HL-60/S4 (cell line): ENCODE measurements around the gene TJAP1.
"Not testable (repeated sequence)": the region's sequence is repeated elsewhere in the genome, so short reads cannot be mapped to it uniquely, and the experiment has no call there.

Source experiments
- in situ Hi-C: fragments of 300-500 bp; cut with MboI; formaldehyde crosslinking; loops from 2 replicates; pipeline ENCODE4 v1.14.3; 2022; ENCODE audit warnings: low sequenced_read_pairs

Gene TJAP1

DNA sequence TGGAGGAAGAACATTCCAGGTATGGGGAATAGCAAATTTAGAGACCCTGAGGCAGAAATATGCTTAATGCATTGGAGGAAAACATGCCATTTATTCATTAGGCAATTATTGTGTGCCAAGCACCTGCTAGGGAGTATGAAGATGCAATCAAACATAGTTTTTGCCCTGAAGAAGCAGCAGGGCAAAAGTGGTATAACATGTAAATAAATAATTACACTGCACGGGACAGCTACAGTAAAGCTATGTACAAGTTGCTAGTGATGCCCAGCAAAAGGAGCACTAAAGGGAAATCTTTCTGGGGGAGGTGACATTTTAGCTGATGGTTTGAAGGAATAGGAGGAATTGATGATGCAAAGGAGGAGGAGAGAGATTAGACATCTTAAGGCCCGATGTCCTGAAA lies 624 bp upstream of the TJAP1 start:
- in situ Hi-C loops = no loop called here

DNA sequence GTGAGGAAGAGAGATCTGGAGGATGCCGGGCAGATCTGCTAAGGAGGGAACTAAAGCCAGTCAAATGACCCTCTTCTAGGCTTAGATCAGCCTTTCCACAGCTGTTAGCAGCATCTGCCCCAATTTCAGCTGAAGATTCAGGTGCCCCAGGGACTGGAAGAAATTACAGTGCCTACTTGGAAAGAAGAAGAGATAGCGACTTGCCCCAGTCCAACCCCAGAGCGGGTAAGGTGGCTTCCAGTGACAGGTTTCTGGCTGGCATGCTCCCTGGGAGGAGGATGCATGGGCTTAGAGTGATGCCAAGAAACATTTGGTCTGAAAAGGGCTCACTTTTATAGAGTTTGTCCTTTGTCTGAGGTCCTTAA lies 620 bp downstream of the TJAP1 start:
- in situ Hi-C loops = no loop called here

DNA sequence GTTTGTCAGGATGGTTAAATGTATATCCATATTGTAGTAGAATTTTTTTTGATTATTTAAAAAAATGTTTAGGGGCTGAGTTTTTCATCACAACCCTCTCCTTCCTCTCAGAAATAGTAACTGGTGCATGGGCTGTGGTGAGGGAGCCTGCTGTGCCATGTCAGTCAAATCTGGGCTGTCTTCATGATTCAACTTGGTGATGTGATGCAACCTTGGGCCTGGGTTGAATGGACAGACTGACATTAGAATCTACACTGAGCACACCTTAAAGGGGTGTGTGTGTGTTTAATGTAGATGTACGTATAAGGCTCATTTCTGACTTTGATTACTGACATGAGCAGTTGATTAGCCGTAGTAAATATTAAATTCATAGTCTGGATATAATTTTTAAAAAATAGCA lies 3.7 kb downstream of the TJAP1 start:
- in situ Hi-C loops = no loop called here

DNA sequence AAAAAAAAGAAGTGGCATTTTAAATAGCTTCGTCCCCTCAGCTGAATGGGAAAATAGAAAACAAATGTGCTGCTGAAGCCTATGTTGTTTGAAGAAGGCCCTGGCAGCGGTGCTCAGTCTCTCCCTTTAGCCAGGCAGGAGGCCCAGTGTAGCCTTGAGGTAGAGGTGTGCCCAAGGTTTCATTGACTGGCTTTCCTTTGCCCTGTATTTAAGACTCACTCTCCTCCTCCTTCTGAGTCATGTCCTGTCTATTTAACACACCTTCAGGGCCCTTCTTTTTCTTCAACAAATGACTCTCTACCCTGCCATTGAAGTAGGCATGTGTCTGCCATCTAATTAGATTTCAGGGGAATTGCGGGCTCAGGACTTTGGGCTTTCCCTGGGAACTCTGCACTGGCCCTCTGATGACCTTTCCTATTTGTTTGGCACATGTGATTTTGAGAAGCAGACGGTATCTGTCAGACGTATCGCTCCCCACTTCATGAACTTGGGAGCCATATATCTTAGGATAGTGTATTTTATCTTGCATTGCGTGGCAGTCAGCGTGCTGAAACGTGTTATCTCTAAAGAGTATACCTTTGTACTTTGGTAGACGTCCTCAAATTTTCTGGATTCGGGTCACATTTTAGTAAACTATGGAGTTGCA lies 4.3 kb downstream of the TJAP1 start:
- in situ Hi-C loops = no loop called here

DNA sequence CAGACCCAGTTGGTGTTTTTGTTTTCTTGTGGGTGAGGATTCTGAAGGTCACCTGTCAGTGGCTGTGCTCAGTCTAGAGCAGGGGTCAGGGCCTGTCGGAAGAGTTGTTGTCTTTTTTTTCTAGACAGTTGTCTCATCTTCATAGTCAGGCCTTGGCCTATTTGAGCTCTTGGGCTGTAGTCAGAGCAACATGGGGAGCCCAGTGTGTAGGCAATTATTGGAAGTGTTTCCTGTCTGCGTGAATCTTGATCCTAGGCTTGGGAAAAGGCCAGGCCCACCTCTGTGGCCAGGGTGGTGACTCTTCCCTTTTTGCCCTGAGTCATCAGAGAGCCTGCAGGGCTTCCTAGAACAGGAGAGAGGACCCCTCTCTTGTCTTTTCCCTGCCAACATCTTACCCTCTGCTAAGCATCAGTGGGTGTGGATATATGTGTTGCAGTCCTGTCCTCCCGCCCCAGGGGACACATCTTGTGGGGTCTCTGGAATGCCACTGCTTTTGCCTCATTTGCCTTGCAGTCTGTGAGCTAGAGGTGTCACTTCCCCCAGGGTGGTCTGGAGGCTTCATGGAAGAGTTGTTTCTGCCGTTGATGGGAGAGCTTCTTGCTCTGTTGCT lies 11.4 kb downstream of the TJAP1 start:
- in situ Hi-C loops = no loop called here

DNA sequence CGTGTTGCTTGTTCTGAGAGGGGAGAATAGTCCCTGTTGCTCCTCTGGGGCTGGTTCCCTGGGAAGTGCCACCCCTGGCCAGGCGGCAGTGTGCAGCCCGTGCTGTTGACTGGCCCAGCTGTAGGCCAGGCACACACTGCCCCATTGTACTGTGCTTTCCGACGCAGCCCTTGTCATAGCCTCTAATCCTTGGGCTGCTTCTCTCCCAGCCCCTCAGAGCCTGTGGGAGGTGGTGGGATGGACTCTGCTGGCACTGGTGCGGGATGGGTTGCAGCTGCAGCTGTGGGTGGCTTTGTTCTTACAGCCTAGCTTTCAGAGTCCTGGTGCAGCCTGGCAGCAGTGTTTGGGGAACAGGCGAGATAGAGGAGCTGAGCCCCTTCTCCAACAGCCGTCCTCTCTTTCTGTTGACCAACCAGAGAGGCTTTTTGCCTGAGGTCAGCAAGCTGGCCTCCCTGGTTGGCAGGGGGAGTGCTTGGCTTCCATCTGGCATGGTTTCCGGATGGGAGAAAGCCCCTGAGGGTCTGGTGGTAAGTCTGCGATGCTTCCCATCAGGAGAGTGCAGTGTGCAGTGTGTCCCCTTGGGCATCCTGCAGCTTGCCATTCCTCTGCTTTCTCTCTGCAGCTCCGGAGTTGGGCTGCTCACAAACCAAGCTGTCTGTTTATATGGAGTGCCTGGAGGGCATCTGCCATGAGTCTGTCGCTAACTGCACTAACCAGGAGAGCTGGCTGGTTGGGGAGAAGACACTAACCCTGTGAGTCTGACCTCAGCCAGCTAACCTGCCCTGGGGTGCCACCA lies 12.1 kb downstream of the TJAP1 start:
- in situ Hi-C loops = no loop called here

DNA sequence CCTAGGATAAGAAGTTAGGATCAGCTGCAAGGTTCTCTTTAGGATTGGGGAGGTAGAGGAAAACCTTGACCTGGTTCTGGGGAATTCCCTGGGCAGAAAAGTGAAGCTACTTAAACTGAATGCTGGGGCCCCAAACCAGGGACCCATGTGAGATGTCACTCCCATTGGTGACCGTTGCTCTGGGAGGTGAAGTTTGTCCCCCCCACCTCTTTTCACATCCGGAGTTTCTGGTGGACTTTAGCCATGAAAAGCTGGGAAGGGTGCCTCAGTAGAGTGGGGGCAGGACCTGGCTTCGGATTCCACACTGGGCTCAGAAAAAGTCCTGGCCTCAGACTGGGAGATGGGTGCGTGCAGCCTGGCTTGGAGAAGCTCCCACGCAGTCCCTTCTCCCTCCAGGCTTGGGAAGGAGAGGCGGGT lies 13.2 kb downstream of the TJAP1 start:
- in situ Hi-C loops = no loop called here

DNA sequence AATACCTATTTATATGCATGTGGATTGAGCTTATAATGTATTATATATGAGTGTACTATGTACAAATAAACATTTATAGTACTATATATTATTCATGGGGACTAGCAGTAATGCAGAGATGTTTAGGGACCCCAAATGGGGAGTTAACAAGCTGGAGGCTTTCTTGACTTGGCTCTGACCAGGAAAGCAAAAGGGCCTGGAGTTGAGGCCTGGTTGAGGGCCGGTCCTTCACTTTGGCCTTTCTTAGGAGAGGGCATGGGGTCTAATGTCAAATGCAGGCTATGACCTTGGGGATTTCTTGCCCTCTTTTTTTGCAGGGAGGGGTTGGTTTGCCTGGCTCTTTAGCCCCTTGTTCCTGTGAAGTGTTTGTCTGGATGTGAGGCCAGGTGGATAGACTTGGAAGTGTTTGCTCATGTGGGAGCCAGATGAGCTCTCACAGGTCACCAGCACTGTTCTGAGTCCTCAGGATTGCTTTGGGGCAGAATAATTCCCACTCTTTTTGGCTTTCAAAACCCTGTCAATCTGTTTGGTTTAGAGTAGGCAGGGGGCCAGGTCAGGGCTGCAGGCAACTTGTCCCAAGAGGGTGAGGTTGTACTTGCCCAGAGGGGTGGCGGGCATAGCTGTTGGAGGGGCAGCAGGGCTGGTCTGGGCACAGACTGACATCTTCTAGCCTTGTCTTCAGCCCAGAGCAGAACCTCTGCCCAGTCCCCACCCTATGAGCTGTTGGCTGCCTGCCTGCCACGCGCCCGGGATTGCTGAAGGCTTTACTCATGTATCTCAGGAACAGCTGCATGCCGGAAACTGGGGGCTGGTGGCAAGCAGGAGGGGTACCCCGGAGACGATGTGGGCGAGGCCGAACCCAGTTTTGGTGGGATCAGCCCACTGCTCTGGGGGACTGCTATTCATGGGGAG lies 14.6 kb downstream of the TJAP1 start:
- in situ Hi-C loops = no loop called here

DNA sequence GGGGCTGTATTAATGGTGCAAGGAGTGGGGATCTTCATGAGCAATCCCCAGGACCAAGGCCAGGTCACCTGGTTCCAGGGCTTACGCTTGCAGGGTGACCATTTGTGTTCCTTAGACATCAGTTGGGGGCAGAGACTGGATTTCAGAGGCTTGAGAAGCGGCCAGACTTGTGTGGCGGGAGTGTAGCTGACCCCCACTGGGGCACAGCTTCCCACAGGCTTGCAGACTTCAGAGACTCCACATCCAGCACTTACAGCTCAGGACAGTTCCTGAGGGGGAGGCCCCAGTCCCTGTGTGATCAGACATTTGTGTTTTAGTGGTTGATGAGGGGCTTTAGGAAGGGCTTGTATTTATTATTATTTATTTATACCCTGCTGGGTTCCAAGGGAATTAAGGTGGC lies 15.3 kb downstream of the TJAP1 start:
- in situ Hi-C loops = no loop called here

DNA sequence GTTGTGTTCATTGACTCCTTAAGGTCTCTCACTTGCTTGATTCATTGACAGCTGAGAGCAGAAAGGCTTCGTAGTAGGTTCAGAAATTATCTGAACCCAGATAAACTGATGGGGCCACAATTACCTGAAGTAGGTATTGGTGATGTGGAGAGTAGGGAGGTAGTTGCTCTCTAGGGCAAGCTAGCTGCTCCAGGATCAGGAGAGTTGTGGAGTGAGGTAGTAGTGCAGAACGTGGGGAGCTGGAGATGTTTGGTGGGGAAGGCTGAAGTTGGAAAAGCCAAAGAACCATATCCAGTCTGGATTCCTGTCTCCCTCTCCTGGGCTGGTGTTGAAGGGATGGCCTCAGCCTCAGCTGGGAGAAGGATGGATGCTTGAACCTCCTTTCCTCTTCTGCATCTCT lies 15.9 kb downstream of the TJAP1 start:
- in situ Hi-C loops = no loop called here

DNA sequence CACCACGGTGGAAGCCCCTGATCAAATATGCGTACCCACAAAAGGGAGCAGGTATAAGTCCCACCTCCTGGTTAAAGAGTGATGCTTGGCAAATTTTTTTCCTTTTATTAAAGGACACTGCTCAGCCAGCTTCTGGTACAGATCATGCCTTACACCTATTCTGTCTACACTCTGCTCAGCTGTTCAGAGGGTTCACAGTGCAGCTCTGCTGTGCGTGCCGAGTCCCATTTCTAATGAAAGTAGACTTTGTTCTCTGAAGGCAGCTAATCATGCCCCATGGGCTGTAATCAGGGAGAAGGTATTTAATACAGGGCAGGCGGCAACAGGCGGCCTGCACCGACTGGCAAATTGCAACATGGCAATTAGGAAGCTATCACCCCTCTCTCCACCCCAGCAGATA lies 16.5 kb downstream of the TJAP1 start:
- in situ Hi-C loops = no loop called here

DNA sequence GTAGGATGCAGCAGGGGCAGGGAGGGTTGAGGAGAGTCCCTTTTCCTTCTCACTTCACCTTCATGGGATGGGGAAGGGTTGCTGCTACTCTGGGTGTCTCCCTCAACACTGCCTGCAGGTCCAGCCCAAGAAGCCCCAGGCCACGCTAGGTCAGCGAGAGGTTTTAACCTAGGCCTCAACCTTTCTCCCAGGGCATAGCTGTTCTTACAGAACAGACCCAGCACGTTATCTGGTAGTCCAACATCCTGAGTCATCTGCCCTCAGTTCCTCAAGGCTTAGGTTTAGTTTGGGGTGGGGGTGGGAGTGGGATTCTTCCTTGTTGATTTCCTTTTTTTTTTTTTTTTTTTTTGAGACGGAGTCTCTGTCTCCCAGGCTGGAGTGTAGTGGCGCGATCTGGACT lies 17.0 kb downstream of the TJAP1 start:
- in situ Hi-C loops = no loop called here

DNA sequence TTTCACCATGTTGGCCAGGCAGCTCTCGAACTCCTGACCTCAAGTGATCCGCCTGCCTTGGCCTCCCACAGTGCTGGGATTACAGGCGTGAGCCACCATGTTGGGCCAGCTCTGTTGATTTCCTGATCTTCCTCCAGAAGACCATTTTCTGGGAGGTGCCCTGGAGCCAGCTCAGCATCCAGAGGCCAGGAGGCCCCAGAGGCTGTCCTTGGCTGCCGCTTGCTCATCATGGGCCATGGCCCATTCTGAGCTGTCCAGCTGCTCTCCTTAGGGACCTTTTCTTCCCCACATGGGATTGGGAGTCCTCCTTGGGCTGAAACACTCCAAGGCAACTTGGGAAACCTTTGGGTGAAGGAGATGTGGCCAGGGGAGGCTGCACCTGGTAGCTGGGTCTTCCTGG lies 17.4 kb downstream of the TJAP1 start:
- in situ Hi-C loops = no loop called here

DNA sequence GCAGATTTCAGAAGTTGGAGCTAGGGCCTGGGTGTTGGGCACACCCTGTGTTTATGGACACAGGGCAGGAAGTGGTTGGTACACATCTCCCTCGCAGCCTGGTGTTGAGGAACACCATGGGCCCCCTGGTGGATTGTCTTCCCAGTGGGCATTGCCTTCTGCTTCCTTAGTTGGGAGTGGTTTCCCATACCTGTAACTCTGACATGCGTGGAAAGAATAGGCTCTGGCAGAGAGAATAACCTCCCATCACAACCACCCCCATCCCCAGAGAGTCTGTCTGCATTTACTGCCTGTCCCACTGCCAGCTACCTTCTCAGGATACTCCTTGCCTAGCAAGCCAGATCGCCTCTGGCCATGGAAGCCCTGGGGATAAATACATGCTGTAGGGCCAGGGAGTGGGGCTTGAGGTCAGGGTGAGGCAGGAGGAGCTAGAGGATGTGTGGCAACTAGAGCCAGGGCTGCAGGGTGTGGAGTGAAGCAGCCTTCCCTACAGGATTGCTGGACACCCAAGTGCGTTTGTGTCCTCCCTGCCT lies 18.1 kb downstream of the TJAP1 start:
- in situ Hi-C loops = no loop called here

DNA sequence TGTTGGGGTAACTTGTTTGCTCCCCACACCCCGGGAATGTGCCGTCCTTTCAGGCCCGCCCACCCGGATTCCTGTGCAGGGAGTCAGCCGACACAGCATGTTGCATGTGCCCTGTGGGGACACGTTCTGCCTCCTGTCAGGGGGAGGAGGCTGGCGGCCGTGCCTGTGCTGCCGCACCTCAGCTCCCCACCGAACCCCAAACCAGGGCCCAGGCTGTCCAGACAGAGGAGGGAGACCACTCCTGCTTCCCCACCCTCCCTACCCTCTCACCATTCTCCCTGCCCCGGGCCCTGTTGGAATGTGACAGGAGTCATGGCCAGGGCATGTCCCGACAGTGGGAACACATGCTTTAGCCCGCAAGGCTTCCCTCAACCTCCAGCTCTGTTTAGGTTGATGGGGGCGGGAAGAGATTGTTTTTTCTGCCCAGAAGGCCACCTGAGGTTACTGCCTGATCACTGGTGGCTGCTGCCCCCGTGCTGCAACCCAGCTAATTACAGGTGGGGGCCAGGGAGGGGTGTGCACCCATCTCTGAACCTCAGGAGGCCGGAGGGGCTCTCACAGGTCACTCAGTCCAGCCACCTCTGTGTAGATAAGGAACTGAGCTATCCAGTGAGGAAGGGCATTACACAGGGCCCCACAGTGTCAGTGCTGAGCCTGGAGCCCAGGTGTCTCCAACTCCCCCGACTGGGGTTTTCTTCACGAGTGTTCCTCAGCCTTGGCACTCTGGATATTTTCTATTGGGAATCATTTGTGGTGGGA lies 19.2 kb downstream of the TJAP1 start:
- in situ Hi-C loops = no loop called here

DNA sequence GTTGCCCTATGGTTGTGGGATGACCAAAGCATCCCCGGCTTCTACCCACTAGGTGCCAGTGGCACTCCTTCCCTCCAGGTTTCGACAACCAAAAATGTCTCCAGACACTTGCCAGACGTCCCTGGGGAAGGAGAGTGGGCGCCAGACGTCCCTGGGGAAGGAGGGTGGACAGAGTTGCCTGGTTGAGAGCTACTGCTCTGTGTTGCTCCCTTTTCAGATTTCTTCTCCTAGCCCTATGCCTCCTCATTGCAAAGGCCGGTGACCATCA lies 19.7 kb downstream of the TJAP1 start:
- in situ Hi-C loops = no loop called here

DNA sequence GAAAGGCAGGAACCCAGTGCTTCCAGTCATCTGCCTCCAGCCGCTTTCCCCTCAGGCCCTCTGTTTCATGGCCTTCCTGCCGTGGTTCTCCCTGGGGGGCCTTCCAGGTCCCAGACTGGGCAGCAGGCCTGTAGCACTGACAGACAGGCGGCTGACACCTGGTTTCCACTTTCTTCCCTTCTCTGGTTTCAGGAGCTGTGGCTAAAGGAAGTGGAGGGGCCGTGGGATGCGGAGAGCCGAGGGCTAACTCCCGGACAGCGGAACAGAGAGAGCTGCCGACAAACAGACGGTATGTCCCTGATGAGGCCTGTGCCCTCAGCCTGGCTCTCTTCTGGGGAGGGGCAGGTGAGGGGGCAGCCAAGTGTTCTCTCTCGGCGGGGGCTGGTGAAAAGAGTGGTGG lies 20.3 kb downstream of the TJAP1 start:
- in situ Hi-C loops = no loop called here

DNA sequence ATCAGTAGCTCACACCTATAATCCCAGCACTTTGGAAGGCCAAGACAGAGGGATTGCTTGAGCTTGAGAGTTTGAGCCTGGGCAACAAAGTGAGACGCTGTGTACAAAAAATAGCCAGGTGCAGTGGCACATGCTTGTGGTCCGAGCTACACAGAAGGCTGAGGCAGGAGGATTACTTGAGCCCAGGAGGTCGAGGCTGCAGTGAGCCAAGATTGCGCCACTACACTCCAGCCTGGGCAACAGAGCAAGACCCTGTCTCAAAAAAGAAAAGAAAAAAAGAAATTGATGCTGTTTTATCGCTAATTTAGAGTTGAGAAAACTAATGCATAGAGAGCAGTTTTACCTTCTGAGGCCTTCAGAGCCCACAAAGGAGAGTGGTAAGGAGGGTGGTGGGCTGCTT lies 20.9 kb downstream of the TJAP1 start:
- in situ Hi-C loops = not testable (repeated sequence)

DNA sequence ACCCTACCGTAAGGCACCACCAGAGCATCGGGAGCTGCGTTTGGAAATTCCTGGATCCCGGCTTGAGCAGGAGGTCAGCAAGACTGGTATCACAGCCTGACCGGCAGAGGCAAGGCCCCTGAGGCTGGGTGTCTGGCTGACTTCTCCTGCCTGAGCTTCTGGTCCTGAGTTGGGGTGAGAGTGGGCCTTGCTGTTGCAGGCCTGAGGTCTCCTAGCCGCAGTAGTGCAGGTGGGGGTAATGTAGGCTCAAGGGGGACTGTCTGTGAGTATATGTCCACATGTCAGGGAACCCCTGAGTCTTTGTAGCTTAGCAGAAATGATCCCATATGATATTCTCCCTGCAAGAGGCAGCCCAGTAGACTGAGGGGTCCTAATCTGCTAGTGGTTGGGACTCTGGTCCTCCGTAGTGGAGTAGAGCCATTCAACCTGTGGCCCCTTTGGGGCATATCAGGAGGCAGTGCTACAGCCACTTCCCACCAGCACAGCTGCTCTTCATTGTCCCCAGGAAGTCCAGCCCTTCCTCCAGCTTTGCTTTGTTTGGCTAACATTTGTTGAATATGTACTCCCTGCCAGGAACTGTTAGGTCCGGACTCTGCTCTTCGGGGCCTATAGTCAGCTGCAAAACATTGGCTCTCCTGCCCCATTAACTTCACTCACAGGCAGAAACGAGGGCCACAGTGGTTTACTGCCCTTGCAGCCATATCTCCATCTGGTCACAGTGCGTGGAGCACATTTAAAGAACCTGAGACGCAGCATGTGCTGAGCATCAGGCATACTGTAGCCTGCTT lies 21.9 kb downstream of the TJAP1 start:
- in situ Hi-C loops = no loop called here

DNA sequence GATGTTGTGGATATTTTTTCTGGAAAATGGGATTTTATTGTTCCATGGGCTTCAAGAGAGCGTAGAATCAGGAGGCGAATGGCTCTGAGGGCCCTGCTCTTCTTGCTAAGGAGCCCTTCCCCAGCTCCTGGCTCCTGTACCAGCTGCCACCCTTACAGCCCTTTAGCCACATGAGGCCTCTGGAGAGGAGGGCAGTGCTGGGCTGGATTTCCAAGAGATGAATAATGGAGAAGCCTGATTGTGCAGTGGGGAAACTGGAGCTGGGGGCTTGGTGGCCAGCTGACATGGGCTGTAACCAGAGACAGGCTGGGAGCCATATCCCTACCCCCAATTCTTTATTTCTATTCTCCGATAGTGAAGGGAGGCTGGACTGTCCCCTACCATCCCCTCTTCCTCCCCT lies 23.6 kb downstream of the TJAP1 start:
- in situ Hi-C loops = loop anchor here (10.0 kb wide), 1 partner anchor 246 kb away; no protein-coding TSS in a partner anchor
